GM23248 (cell line): ENCODE data around the gene SMTNL2. TPM values are rescaled to one million over a fixed set of nuclear protein-coding genes. Genes with fewer than 3 reads are reported as not detected.
A peak's percentile ranks its signal among the peaks of the same experiment; 100 is the strongest.

Experiments
- DNase-seq: peaks from one replicate; pipeline ENCODE4 v3.0.0-alpha.2; 2015
- H2AFZ ChIP-seq: fragments of 200-600 bp; sonication (generic); 2 replicates; pipeline ENCODE4 v1.6.1; 2016; ENCODE audit warnings: antibody characterized with exemption
- H3F3A ChIP-seq: fragments of 200-600 bp; sonication (generic); 2 replicates; pipeline ENCODE4 v1.6.1; 2016; ENCODE audit warnings: mild to moderate bottlenecking, antibody characterized with exemption, mixed run types; ENCODE audit not compliant: insufficient read depth
- H3K27ac ChIP-seq: fragments of 200-600 bp; sonication (generic); 2 replicates; pipeline ENCODE4 v1.5.1; 2016; ENCODE audit warnings: mild to moderate bottlenecking
- H3K27me3 ChIP-seq: fragments of 200-600 bp; sonication (generic); replicated peaks from 2 replicates; pipeline ENCODE4 v1.6.1; 2016; ENCODE audit warnings: mild to moderate bottlenecking; ENCODE audit not compliant: insufficient read depth
- H3K36me3 ChIP-seq: fragments of 200-600 bp; sonication (generic); 2 replicates; pipeline ENCODE4 v1.6.1; 2016; ENCODE audit warnings: low read depth, mild to moderate bottlenecking
- H3K4me1 ChIP-seq: fragments of 200-600 bp; sonication (generic); 2 replicates; pipeline ENCODE4 v1.6.1; 2016; ENCODE audit warnings: mild to moderate bottlenecking; ENCODE audit not compliant: insufficient read depth
- H3K4me2 ChIP-seq: fragments of 200-600 bp; sonication (generic); one replicate; pipeline ENCODE4 v1.6.1; 2016; ENCODE audit warnings: mild to moderate bottlenecking; ENCODE audit not compliant: unreplicated experiment
- H3K4me3 ChIP-seq: fragments of 200-600 bp; sonication (generic); 2 replicates; pipeline ENCODE4 v1.5.1; 2016; ENCODE audit warnings: mild to moderate bottlenecking
- H3K79me2 ChIP-seq: fragments of 200-600 bp; sonication (generic); 2 replicates; pipeline ENCODE4 v1.6.1; 2016; ENCODE audit warnings: mild to moderate bottlenecking; ENCODE audit not compliant: insufficient read depth
- H3K9ac ChIP-seq: fragments of 200-600 bp; sonication (generic); 2 replicates; pipeline ENCODE4 v1.6.1; 2016; ENCODE audit warnings: mild to moderate bottlenecking
- H3K9me2 ChIP-seq: fragments of 200-600 bp; sonication (generic); 2 replicates; pipeline ENCODE4 v1.6.1; 2016; ENCODE audit warnings: mixed run types, mild to moderate bottlenecking, moderate library complexity; ENCODE audit not compliant: insufficient read depth
- H3K9me3 ChIP-seq: fragments of 200-600 bp; sonication (generic); one replicate; pipeline ENCODE4 v1.6.1; 2017; ENCODE audit warnings: low read depth
- H4K20me1 ChIP-seq: fragments of 200-600 bp; sonication (generic); 2 replicates; pipeline ENCODE4 v1.6.0; 2016; ENCODE audit not compliant: insufficient read depth
- EZH2 ChIP-seq: fragments of 200-600 bp; sonication (generic); IDR thresholded peaks from 2 replicates; pipeline ENCODE4 v1.6.1; 2018; ENCODE audit warnings: antibody characterized with exemption, mild to moderate bottlenecking; ENCODE audit not compliant: insufficient read depth, poor library complexity, severe bottlenecking
- EZH2phosphoT487 ChIP-seq: fragments of 200-600 bp; sonication (generic); IDR thresholded peaks from 2 replicates; pipeline ENCODE4 v1.6.1; 2018; ENCODE audit warnings: antibody characterized with exemption, moderate library complexity, mild to moderate bottlenecking, low read depth; ENCODE audit not compliant: insufficient read depth
- WGBS, 2 experiments: methylation state at CpG; one replicate each; pipeline ENCODE4 v1.1.6; 2015 to 2017; ENCODE audit warnings: low lambda C conversion rate in 2 of 2, low coverage in 1 of 2; ENCODE audit errors: missing lambda C conversion rate in 2 of 2; 5-methylcytosine and 5-hydroxymethylcytosine counted together
- in situ Hi-C: fragments of 300-500 bp; cut with MboI; formaldehyde crosslinking; loops from 2 replicates; pipeline ENCODE4 v1.15.0; 2020
- polyA plus RNA-seq: library from polyadenylated mRNA; unstranded; fragments of >200 nt; fragmentation: Nextera tagmentation; extraction: Ambion mirVana; gene quantifications from 2 replicates; pipeline ENCODE4 v1.2.1, GENCODE V29; 2016
- total RNA-seq: library from RNA; depleted of rRNA; stranded (reverse); fragments of >200 nt; shearing (Covaris generic); gene quantifications from 2 replicates; pipeline ENCODE4 v1.2.3, GENCODE V29; 2014

The SMTNL2 gene
- total and polyA plus RNA-seq, 2 experiments from 2014 or later: not detected

GRCh38 chr17:4551796-4552525, 32.4 kb upstream of the SMTNL2 start:
- Histone ChIP-seq H3K9me3 (no peaks in the 10 kb centered on the region), H3K4me3 (no peak overlapping the region), H3K9me2 (no peaks in the 10 kb centered on the region), H3K9ac (no peak overlapping the region), H2AFZ (no peak overlapping the region), H3K27me3 (no peaks in the 10 kb centered on the region), H3K27ac (no peak overlapping the region), H4K20me1 (no peaks in the 10 kb centered on the region), H3K4me1 (0 out of 2 replicates have a peak, but pooled peaks cover 2% of the 10 kb centered on the region), H3F3A (no peaks in the 10 kb centered on the region), H3K4me2 (no peak overlapping the region), H3K79me2 (peaks cover 39% of the 10 kb centered on the region), H3K36me3 (peaks cover 24% of the 10 kb centered on the region; the same call in 1 of the 2 replicates)
- no peak for DNase-seq
- in situ Hi-C loops: no loop called here
- no peak for TF ChIP-seq EZH2phosphoT487
- no peak for TF ChIP-seq EZH2
- WGBS, 2 experiments: 93 to 94% methylated on average over 26 to 27 of the region's 27 CpGs

- Histone ChIP-seq H3K36me3 (peaks cover 24% of the 10 kb centered on the region; the same call in 1 of the 2 replicates), H3K9me2 (no peaks in the 10 kb centered on the region), H3K4me2 (no peak overlapping the region), H3K79me2 (peaks cover 39% of the 10 kb centered on the region), H3K9ac (peak overlapping the region; percentile 89), H3K4me3 (peak overlapping the region; percentile 92), H2AFZ (no peak overlapping the region), H3K27ac (no peak overlapping the region), H4K20me1 (no peaks in the 10 kb centered on the region), H3K27me3 (no peaks in the 10 kb centered on the region), H3F3A (no peaks in the 10 kb centered on the region), H3K4me1 (0 out of 2 replicates have a peak, but pooled peaks cover 2% of the 10 kb centered on the region), H3K9me3 (no peaks in the 10 kb centered on the region)
- 64 to 67% methylated on average over 9 of the region's 9 CpGs for WGBS, 2 experiments
- TF ChIP-seq EZH2: no peak
- TF ChIP-seq EZH2phosphoT487: no peak
- no peak for DNase-seq
- in situ Hi-C loops: no loop called here
Observed at GRCh38 chr17:4553669-4554068, 30.7 kb upstream of the SMTNL2 start.

- DNase-seq: no peak
- Histone ChIP-seq H3K4me1 (0 out of 2 replicates have a peak, but pooled peaks cover 2% of the 10 kb centered on the region), H4K20me1 (no peaks in the 10 kb centered on the region), H3K36me3 (peaks cover 24% of the 10 kb centered on the region; the same call in 1 of the 2 replicates), H3K9me3 (no peaks in the 10 kb centered on the region), H3K79me2 (peaks cover 39% of the 10 kb centered on the region), H2AFZ (peak overlapping the region; percentile 99), H3K27me3 (no peaks in the 10 kb centered on the region), H3K9ac (peak overlapping the region; percentile 89), H3K9me2 (no peaks in the 10 kb centered on the region), H3K4me3 (peak overlapping the region; percentile 92), H3K4me2 (peak overlapping the region; percentile 97), H3F3A (no peaks in the 10 kb centered on the region), H3K27ac (0 out of 2 replicates have a peak overlapping the region, but pooled peaks have one; percentile 12)
- in situ Hi-C loops: no loop called here
- TF ChIP-seq EZH2phosphoT487: no peak
- no peak for TF ChIP-seq EZH2
- WGBS, 2 experiments: 8 to 9% methylated on average over 17 to 18 of the region's 18 CpGs
Observed at GRCh38 chr17:4554441-4554996, 29.8 kb upstream of the SMTNL2 start.

GRCh38 chr17:4554997-4555799, 29.1 kb upstream of the SMTNL2 start, which contains the start of gene MYBBP1A:
TSS of gene MYBBP1A (minus strand) at chr17:4555384. CDS start at chr17:4555324, 60 bp downstream.
- peak within 1 kb of the TSS; percentile 99 for H2AFZ ChIP-seq
- in situ Hi-C loops: no loop called here
- H3K4me1 ChIP-seq: 0 out of 2 replicates have a peak, but pooled peaks cover 2% of the 10 kb centered on the region
- no peaks in the 10 kb centered on the region for H3K9me2 ChIP-seq
- peak within 1 kb of the TSS; percentile 92 for H3K4me3 ChIP-seq
- no peaks in the 10 kb centered on the region for H3K27me3 ChIP-seq
- H3F3A ChIP-seq: no peaks in the 10 kb centered on the region
- peaks cover 20% of the 10 kb centered on the region; the same call in 1 of the 2 replicates for H3K36me3 ChIP-seq
- H3K9ac ChIP-seq: peak within 1 kb of the TSS; percentile 89
- H4K20me1 ChIP-seq: no peaks in the 10 kb centered on the region
- peaks cover 39% of the 10 kb centered on the region for H3K79me2 ChIP-seq
- no peak for TF ChIP-seq EZH2phosphoT487
- H3K27ac ChIP-seq: peak within 1 kb of the TSS; percentile 73
- H3K9me3 ChIP-seq: no peaks in the 10 kb centered on the region
- WGBS, 2 experiments: 1 to 2% methylated on average over 69 of the region's 69 CpGs
- DNase-seq: peak; percentile 99
- peak within 1 kb of the TSS; percentile 97 for H3K4me2 ChIP-seq
